Left ventricle myocardium inferior (tissue), 1 donor: ENCODE results near the gene TSPOAP1. TPM values are rescaled to one million over a fixed set of nuclear protein-coding genes. Genes with fewer than 3 reads are reported as not detected.

Experiments used
- DNase-seq: peaks from one replicate; pipeline ENCODE4 v3.0.0-alpha.2; 2020
- H3K27ac ChIP-seq: fragments of 200-600 bp; replicated peaks from 2 replicates; pipeline ENCODE4 v1.8.0; 2021
- H3K27me3 ChIP-seq: fragments of 200-600 bp; 2 replicates; pipeline ENCODE4 v1.8.0; 2021; ENCODE audit warnings: low read depth
- H3K36me3 ChIP-seq: fragments of 200-600 bp; 2 replicates; pipeline ENCODE4 v1.8.0; 2021
- H3K4me1 ChIP-seq: fragments of 200-600 bp; 2 replicates; pipeline ENCODE4 v1.8.0; 2021
- H3K4me3 ChIP-seq: fragments of 200-600 bp; 2 replicates; pipeline ENCODE4 v1.8.0; 2021; ENCODE audit warnings: mild to moderate bottlenecking, moderate library complexity
- H3K9me3 ChIP-seq: fragments of 200-600 bp; replicated peaks from 2 replicates; pipeline ENCODE4 v1.8.0; 2021
- intact Hi-C: fragments of 100-400 bp; cut with micrococcal nuclease; formaldehyde crosslinking; loops from one replicate; pipeline ENCODE4 v1.11.0; 2022
- total RNA-seq: library from RNA; stranded (reverse); fragmentation: NEBNext Ultra II Directional; extraction: Animal tissue kit (Norgen Biotek cat#: 25700); gene quantifications from one replicate; pipeline ENCODE4 v1.2.1, GENCODE V29; 2021
- TF ChIP-seq, protein P1 (sequence below): fragments of 200-600 bp; IDR thresholded peaks from 2 replicates; pipeline ENCODE4 v1.8.0; 2021; ENCODE audit warnings: antibody characterized with exemption, mild to moderate bottlenecking, borderline replicate concordance
- donor health status: DM: no; HTN: yes; CAD: no; lungs with severe emphysema.

Gene TSPOAP1
- total RNA-seq, 1 donor from 2014 or later, result 12.8 TPM

DNA sequence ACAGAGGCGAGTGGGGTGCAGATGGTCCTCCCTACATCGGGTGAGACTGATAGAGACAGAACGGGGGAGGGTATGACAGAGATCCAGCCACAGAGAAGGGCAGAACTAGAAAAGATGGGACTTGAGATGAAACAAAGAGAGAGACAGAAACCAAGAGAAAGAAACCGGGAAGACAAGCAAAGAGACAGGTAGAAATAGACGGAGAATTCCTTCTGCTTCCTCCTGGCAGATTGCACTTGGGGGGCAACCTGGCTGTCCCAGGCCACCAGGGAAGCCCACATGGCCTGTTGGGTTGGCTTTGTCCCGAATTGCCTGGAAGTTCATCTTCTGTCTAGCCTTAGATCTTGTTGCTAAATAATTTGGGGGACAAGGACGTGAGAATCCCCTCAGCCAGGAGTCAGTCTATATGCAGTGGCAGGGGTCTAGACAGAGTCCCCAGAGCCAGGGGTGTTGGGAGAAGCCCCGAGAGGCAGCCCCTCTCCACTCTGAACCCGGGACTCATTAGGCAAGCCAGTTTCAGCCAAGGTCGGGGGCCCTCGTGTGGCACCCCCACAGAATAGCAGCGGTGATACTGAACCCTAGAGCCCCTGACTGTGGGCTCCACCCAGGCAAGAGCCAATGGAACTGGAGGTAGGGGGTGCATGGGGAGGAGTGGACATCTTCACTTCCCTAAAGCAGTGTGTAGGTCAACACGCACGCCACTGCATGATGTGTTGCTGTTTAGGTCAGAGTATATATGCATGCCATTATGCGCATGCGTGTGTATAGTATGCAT lies 627 bp upstream of the TSPOAP1 start:
- Histone ChIP-seq H3K36me3 (no peaks in the 10 kb centered on the region), H3K4me3 (no peak overlapping the region), H3K27me3 (peaks cover 92% of the 10 kb centered on the region), H3K9me3 (no peaks in the 10 kb centered on the region), H3K27ac (no peak overlapping the region), H3K4me1 (peaks cover 9% of the 10 kb centered on the region)
- TF ChIP-seq, protein P1, sequence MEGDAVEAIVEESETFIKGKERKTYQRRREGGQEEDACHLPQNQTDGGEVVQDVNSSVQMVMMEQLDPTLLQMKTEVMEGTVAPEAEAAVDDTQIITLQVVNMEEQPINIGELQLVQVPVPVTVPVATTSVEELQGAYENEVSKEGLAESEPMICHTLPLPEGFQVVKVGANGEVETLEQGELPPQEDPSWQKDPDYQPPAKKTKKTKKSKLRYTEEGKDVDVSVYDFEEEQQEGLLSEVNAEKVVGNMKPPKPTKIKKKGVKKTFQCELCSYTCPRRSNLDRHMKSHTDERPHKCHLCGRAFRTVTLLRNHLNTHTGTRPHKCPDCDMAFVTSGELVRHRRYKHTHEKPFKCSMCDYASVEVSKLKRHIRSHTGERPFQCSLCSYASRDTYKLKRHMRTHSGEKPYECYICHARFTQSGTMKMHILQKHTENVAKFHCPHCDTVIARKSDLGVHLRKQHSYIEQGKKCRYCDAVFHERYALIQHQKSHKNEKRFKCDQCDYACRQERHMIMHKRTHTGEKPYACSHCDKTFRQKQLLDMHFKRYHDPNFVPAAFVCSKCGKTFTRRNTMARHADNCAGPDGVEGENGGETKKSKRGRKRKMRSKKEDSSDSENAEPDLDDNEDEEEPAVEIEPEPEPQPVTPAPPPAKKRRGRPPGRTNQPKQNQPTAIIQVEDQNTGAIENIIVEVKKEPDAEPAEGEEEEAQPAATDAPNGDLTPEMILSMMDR, result peak; percentile 26
- DNase-seq, result peak; percentile 30
- intact Hi-C loops, result no loop called here

DNA sequence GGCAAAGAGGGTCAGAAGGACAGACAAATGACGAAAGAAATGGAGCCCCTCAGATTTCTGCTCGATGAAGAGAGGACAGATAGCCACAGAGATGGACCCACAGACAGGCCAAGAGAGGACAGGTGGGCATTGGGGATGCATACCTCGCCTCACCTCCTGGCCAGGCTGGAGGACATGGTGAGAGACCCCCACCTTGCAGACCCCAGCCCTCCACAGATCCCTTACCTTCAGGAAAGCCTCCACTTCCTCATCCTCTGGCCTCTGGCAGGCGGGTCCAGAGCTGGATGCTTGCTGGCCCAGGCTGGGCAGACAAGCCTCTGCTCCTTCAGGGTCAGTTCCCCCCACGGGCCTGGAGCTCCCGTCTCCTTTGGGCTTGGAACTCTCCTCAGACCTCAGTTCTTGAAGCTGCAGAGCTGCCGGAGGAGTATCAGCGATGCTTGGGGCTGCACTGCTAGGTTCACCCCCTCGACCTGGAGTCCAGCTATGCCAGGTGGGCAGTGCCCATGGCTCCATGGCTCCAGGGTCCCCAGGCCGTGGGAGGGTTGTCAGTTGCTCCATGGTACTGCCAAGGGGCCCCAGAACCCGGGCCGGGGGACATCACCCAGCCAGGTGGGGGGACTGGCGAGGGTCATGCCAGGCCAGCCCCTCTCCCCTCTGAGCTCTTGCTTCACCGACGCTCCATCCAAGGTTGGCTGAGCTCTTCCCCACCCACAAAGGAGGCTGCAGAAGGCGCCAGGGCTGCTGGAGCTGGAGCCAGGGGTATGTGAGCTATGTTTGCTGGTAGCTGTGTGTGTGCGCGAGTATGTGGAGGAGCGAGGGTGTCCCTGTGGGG lies 1.0 kb downstream of the TSPOAP1 start:
- H3K27me3 ChIP-seq, result peaks cover 86% of the 10 kb centered on the region
- H3K36me3 ChIP-seq, result no peaks in the 10 kb centered on the region
- no peak for DNase-seq
- TF ChIP-seq, protein P1, result no peak
- H3K4me3 ChIP-seq, result no peak overlapping the region
- intact Hi-C loops, result no loop called here
- no peak overlapping the region for H3K27ac ChIP-seq
- H3K4me1 ChIP-seq, result peaks cover 18% of the 10 kb centered on the region
- H3K9me3 ChIP-seq, result no peaks in the 10 kb centered on the region

DNA sequence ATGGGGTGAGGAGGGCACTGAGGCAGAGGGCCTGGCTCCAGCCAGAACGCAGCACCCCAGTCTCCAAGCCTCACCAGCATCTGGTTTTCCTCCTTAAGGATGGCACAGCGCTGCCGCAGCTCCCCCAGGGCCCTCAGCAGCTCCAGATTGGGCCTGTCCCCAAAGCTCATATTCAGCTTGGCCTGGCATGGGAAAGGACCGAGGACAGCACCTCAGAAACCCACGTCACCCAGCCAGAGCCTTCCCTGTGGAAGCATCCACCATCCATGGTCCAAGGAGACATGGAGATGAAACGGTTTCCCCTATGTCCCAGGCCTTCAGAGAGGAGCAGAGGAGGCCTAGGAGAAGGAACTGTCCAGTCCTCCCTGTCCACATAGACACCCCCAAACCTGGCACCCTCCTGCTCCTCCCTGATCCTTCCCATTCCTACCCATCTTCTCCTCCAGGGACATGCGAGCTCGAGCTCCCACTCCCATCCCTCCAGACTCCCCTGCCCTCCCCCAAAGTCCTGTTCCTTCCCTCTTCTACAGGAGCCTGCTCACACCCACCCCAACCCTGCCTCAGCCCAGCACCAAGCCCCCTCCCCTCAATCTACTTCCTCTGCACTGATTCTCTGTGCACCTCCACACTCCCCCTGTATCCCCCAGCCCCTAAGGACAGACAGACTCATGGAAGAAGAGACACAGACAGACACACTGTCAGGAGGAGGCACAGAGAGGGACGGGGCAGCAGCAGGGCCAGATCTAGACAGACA lies 1.8 kb downstream of the TSPOAP1 start:
- TF ChIP-seq, protein P1, result no peak
- no peaks in the 10 kb centered on the region for H3K9me3 ChIP-seq
- H3K27me3 ChIP-seq, result peaks cover 78% of the 10 kb centered on the region

DNA sequence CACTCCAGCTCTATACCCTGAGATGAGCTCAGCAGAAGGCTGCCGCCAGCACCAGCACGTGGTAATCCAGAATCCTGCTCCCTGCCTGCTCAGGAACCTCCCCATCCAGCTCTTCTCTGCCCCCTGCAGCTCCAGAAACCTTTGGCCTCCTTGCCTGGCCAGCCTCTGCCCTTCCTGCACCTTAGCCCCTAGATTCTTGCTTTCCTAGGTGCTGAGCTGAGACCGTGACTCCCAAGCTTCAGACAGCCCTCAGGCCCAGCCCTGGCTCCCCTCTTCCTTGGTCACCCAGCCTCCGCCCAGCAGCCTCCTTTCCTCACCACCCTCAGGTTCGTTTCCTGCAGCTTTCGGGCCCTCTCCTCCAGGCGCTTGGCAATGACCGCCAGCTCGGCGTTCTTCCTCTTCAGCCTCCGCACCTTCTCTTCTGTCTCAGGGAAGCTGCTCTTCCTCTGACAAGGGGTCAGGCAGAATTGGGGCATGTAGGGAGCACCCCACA lies 2.6 kb downstream of the TSPOAP1 start:
- Histone ChIP-seq H3K27ac (no peak overlapping the region), H3K27me3 (peaks cover 73% of the 10 kb centered on the region), H3K36me3 (no peaks in the 10 kb centered on the region), H3K9me3 (no peaks in the 10 kb centered on the region), H3K4me1 (peaks cover 18% of the 10 kb centered on the region), H3K4me3 (no peak overlapping the region)
- intact Hi-C loops, result no loop called here
- TF ChIP-seq, protein P1, result no peak
- no peak for DNase-seq

More for the DNA sequence above, 1.8 kb downstream of the TSPOAP1 start:
- Histone ChIP-seq H3K27ac (no peak overlapping the region), H3K4me3 (no peak overlapping the region), H3K4me1 (peaks cover 18% of the 10 kb centered on the region), H3K36me3 (no peaks in the 10 kb centered on the region)
- intact Hi-C loops, result no loop called here
- no peak for DNase-seq

DNA sequence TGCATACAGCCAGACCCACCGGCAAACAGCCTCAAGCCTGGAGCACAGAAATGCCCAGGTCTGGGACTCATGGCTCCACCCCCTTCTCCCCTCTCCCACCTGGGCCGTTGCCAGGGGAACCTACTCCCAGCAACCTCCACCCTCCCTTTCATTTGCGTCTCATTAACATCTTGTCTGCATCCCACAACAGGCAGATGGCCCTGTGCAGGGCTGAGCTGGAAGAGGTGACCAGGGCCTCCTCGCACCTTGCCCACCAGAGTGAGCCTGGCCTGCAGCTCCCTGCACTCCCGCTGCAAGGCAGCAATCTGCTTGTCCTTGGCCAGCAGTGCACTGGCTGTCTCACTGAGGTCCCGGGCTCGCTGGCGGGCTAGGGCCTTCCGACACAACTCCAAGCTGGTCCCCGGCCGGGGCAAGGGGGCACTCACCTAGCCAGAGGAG lies 3.3 kb downstream of the TSPOAP1 start:
- Histone ChIP-seq H3K9me3 (no peaks in the 10 kb centered on the region), H3K27me3 (peaks cover 66% of the 10 kb centered on the region), H3K4me3 (peak overlapping the region; percentile 74), H3K4me1 (peaks cover 18% of the 10 kb centered on the region), H3K27ac (no peak overlapping the region), H3K36me3 (no peaks in the 10 kb centered on the region)
- no peak for DNase-seq
- TF ChIP-seq, protein P1, result no peak
- intact Hi-C loops, result no loop called here
